GM12873 (cell line): ENCODE data around the gene DNAJC3.

Experiments
- CTCF ChIP-seq: IDR thresholded peaks from 2 replicates; pipeline ENCODE4 v1.5.1; 2012; ENCODE audit warnings: low read depth, mild to moderate bottlenecking, moderate library complexity, low read length, control low read depth; ENCODE audit not compliant: insufficient read depth; ENCODE audit errors: missing control alignments

DNAJC3 gene

GRCh38 chr13:95788100-95788463, 111.1 kb downstream of the DNAJC3 start:
- no peak for TF ChIP-seq CTCF

GRCh38 chr13:95791084-95791722, 114.3 kb downstream of the DNAJC3 start:
- no peak for TF ChIP-seq CTCF

DNA sequence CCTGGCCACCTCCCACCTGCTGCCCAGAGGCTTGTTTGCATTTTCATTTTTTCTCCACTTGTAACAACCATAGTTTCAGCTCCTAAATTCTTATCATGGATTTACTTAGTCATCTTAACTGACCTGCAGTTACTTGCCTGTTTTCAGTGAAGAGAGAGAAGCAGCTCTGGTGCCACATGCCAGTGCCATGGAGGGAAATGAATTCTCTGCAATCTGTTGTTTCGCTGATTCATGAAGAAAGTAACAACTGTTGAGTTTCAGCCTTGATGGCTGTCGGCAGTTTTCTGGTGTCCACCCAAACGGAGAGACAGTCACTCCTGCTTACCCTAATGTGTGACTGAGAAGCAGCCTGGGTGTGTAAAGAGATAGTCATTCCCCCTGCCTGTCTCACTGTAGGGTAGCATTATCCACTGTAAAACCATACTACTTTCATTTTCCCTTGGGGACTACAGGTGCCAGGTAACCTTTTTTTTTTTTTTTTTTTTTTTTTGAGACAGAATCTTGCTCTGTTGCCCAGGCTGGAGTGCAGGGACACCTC, 116.1 kb downstream of the DNAJC3 start:
- TF ChIP-seq CTCF = no peak

- TF ChIP-seq CTCF = no peak
These were observed 116.8 kb downstream of the DNAJC3 start for GRCh38 chr13:95793781-95794180.

DNA sequence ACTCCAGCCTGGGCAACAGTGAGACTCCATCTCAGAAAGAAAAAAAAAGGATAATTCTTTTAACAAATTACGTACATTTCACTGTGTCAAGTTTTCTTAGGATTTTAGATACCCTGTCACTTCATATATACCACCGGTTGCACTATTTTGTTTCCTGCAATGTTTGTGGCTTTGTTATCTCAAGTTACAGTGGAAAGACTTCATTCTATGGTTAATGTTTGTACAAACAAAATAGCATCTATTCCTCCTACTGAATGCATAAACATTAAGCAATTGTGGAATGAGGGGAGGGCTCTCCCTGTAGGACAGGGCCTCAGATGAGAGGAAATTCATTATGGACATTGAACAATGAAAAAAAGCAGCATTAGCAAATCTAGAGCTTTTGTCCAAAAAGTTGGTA, 120.1 kb downstream of the DNAJC3 start:
- TF ChIP-seq CTCF = no peak

- no peak for TF ChIP-seq CTCF
These were observed 123.5 kb downstream of the DNAJC3 start for GRCh38 chr13:95800436-95800835.

GRCh38 chr13:95801825-95802224, 124.9 kb downstream of the DNAJC3 start:
- no peak for TF ChIP-seq CTCF
